ENCODE data around the gene OR10G3.

DNA sequence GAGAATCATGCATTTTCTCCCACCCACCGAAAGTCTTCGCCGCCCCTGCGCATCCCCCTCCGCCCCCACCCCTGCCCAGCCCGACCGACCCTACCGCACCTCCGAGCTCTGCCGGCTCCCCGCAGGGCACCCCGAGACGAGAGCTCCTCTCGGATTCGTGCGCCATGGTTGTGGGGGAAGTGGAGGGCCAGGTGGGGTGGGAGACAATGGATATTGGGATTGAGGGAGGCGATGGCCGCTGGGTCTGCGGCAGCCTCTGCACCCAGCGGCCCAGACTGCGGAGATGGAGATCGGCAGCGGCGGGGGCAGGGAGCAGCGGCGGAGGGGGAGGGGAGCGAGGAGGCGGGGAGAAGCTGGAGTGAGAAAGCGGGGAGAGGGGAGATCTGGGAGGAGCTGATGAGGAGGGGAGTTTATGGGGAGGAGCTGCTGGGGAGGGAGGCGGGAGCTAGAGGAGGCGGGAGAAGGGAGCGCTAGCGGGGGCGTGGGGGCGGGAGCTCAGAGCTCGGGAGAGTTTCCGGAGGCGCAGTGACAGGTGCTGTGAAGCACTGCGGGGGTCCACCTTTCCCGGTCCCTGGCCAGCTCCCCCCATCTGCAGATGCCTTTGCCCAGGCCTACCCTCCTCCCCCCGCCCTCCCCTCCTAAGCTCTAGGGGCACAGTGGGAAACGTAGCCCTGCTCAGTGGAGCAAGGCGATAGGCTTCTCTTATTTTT, 53.8 kb downstream of the OR10G3 start, which contains the start of gene SALL2:
- TF ChIP-seq CTCF (conservative IDR thresholded peaks at IDR 0.05; ENCODE audit: low read depth, low read length): no peak
- no peak for TF ChIP-seq RFX5 (IDR thresholded peaks at IDR 0.05; ENCODE audit: low read depth, low read length)
- no peak for TF ChIP-seq USF2 (IDR thresholded peaks at IDR 0.05; ENCODE audit: low read depth, low read length)
- no peak for TF ChIP-seq POLR2A (IDR thresholded peaks at IDR 0.05; ENCODE audit: low read depth, low read length)
- no peak for TF ChIP-seq CHD1 (IDR thresholded peaks at IDR 0.05; ENCODE audit: low read depth, low read length)
- no peak for TF ChIP-seq MAFK (IDR thresholded peaks at IDR 0.05; ENCODE audit: low read depth, low read length)
- TF ChIP-seq SMC3 (IDR thresholded peaks at IDR 0.05; ENCODE audit: low read depth, low read length): no peak
- no peak for TF ChIP-seq CEBPB (IDR thresholded peaks at IDR 0.05; ENCODE audit: low read depth, low read length)
- TF ChIP-seq MXI1 (IDR thresholded peaks at IDR 0.05; ENCODE audit: borderline replicate concordance, low read depth, low read length): no peak
- no peak for TF ChIP-seq NFE2L2 (IDR thresholded peaks at IDR 0.05; ENCODE audit: low read depth, low read length)
- no peak for TF ChIP-seq RAD21 (IDR thresholded peaks at IDR 0.05; ENCODE audit: low read length)
